Mucosa of descending colon (tissue), 3 donors: ENCODE results near the gene LIPE. TPM values are rescaled to one million over a fixed set of nuclear protein-coding genes. Genes with fewer than 3 reads are reported as not detected.

ENCODE experiments used
- ATAC-seq: fragments of 200-7000 bp; cut with Tn5 transposase; one replicate; pipeline ENCODE4 v1.9.1; 2020; ENCODE audit warnings: mild to moderate bottlenecking, moderate library complexity
- DNase-seq, 3 donors: peaks; one replicate each; pipeline ENCODE4 v3.0.0-alpha.2; 2020
- H3K36me3 ChIP-seq: fragments of 200-600 bp; one replicate; pipeline ENCODE4 v1.8.0; 2021; ENCODE audit warnings: low read depth, mild to moderate bottlenecking
- H3K4me1 ChIP-seq: fragments of 200-600 bp; one replicate; pipeline ENCODE4 v1.8.0; 2021; ENCODE audit warnings: low read depth, mild to moderate bottlenecking
- H3K4me3 ChIP-seq: fragments of 200-600 bp; one replicate; pipeline ENCODE4 v1.8.0; 2021; ENCODE audit warnings: mild to moderate bottlenecking
- H3K9me3 ChIP-seq: fragments of 200-600 bp; one replicate; pipeline ENCODE4 v1.8.0; 2021; ENCODE audit warnings: mild to moderate bottlenecking
- intact Hi-C, 2 donors: fragments of 100-400 bp; cut with DNase I in 1 of 2; cut with micrococcal nuclease in 1 of 2; formaldehyde crosslinking; loops; one replicate each; pipeline versions ENCODE4 v1.11.0 to v1.11.1; 2022; cut with DNase I, micrococcal nuclease
- total RNA-seq, 3 donors: library from RNA; stranded (reverse); fragmentation: NEBNext Ultra II Directional in 2 of 3; extraction: Animal tissue kit (Norgen Biotek cat#: 25700) in 2 of 3; gene quantifications; one replicate each; pipeline versions ENCODE4 v1.2.1 to v1.2.4, GENCODE V29; 2021 to 2023
- TF ChIP-seq, protein P1 (sequence below): fragments of 200-600 bp; IDR thresholded peaks from one replicate; pipeline ENCODE4 v1.8.0; 2022; ENCODE audit warnings: antibody characterized with exemption, mild to moderate bottlenecking
- donor health status: DM: no; HTN: no; CAD: no; lungs with moderate emphysema.
- donor health status: DM: no; HTN: no; CAD: no.
- donor health status: DM: no; HTN: yes; CAD: no.

Gene LIPE
- total RNA-seq, 3 donors from 2014 or later: 7.9 to 11.7 (median 10.0) TPM

DNA sequence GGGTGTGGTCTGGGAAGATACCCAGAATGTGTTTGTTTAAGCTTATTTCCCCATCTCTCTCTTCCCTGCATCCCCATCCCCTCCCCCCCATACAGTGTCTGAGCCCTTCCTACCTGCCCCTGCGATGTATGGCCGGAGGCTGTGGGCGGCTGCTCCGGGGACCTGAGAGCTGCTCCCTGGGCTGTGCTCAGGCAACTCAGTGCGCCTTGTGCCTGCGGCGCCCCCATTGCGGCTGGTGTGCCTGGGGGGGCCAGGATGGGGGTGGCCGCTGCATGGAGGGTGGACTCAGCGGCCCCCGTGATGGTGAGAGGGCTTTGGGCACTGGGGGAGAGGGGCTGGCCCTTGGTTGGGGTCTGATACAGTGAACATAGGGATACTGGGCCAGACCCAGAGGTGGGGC is 58.8 kb downstream of the LIPE start:
- Histone ChIP-seq H3K4me3 (no peak overlapping the region), H3K4me1 (no peaks in the 10 kb centered on the region), H3K9me3 (no peaks in the 10 kb centered on the region), H3K36me3 (no peaks in the 10 kb centered on the region)
- intact Hi-C loops: no loop called here
- ATAC-seq (no peak), DNase-seq (no peak)
- TF ChIP-seq, protein P1, sequence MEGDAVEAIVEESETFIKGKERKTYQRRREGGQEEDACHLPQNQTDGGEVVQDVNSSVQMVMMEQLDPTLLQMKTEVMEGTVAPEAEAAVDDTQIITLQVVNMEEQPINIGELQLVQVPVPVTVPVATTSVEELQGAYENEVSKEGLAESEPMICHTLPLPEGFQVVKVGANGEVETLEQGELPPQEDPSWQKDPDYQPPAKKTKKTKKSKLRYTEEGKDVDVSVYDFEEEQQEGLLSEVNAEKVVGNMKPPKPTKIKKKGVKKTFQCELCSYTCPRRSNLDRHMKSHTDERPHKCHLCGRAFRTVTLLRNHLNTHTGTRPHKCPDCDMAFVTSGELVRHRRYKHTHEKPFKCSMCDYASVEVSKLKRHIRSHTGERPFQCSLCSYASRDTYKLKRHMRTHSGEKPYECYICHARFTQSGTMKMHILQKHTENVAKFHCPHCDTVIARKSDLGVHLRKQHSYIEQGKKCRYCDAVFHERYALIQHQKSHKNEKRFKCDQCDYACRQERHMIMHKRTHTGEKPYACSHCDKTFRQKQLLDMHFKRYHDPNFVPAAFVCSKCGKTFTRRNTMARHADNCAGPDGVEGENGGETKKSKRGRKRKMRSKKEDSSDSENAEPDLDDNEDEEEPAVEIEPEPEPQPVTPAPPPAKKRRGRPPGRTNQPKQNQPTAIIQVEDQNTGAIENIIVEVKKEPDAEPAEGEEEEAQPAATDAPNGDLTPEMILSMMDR: no peak

DNA sequence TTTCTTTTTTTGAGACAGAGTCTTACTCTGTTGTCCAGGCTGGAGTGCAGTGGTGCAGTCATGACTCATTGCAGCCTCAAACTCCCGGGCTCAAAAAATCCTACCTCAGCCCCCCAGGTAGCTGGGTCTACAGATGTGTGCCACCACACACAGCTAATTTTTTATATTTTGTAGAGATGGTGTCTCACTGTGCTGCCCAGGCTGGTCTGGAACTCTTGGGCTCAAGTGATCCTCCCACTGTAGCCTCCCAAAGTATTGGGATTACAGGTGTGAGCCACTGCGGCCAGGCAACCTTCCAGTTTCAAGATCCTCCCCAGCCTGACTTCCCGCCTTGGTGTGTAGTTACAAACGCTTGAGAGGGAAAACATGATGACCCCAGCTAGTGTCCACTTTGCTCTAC is 59.3 kb downstream of the LIPE start:
- H3K36me3 ChIP-seq: no peaks in the 10 kb centered on the region
- no peak overlapping the region for H3K4me3 ChIP-seq
- DNase-seq (no peak), ATAC-seq (no peak)
- intact Hi-C loops: no loop called here
- H3K9me3 ChIP-seq: no peaks in the 10 kb centered on the region
- TF ChIP-seq, protein P1: no peak
- H3K4me1 ChIP-seq: no peaks in the 10 kb centered on the region

DNA sequence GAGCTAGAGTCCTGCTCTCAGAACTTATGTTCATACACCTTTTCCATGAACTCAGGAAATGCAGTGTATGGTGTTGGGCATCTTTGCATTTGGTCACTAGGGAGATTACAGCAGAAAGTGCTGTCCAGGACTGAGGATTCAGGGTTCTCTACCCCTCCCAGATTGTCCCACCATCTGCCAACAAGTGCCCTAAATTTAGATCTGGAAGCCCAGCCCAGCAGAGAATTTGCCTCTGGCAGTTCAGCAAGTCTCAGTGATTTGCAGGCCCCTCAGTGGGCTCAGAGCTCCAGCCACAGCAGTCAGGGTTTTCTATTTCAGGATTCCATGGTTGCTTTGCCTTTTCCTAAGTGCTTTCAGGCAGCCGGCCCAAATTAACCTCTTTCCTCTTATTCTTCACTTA is 60.5 kb downstream of the LIPE start:
- ATAC-seq (no peak), DNase-seq (no peak)
- Histone ChIP-seq H3K4me1 (no peaks in the 10 kb centered on the region), H3K9me3 (no peaks in the 10 kb centered on the region), H3K36me3 (no peaks in the 10 kb centered on the region), H3K4me3 (no peak overlapping the region)
- TF ChIP-seq, protein P1: no peak
- intact Hi-C loops: no loop called here

DNA sequence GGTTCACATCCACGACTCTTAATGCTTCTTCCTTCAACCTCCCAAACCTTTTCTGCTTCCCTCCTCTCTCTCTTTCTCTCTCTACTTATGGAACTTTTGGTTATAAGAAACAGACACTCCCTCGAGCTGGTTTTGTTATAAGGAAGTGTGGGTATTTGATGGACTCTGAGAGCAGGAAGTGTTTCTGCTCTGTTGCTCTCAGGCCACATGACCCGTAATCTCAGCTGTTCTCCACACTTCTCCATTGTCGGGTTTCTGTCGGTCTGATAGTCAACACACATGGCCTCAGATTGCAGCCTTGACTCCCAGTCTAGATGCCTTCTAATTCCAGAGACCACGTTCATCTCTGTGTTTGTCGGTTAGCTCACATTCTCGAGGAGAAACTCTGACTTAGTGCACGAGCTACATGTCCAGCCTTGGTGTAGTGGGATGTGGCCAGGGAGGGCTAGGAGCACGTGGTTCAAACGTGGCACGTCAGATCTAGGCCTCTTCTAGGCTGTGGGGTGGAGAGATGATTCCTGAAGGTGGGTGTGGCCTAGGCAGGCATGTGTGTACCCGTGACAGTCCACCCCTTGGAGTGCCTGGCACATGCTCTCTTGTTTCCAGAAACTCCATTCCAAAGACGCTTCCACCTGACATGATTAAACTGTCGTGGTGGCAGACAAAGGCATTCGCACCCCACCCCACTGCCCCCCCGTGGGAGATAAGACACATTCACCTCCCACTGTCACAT is 63.4 kb downstream of the LIPE start:
- H3K36me3 ChIP-seq: no peaks in the 10 kb centered on the region
- DNase-seq (no peak), ATAC-seq (peak; percentile 53)
- intact Hi-C loops: no loop called here
- H3K4me3 ChIP-seq: no peak overlapping the region
- H3K9me3 ChIP-seq: no peaks in the 10 kb centered on the region
- no peaks in the 10 kb centered on the region for H3K4me1 ChIP-seq
- TF ChIP-seq, protein P1: no peak

DNA sequence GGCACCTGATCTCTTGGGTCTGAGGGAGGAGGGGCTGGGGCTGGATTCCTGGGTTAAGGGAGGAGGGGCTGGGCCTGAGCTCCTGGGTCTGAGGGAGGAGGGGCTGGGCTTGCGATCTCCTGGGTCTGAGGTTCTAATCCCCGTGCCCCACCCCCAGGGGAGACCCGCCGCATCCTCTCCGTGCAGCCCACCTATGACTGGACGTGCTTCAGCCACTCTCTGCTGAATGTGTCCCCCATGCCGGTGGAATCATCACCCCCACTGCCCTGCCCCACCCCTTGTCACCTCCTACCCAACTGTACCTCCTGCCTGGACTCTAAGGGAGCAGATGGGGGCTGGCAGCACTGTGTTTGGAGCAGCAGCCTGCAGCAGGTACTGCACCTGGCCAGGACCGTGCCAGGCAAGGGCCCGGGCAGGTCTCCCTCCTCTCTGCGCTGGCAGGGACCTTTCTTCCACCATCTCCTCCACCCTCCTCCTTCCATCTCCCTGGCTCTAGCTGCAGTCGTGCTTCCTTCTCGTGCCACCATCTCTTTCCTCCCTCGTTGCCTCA is 64.2 kb downstream of the LIPE start:
- TF ChIP-seq, protein P1: no peak
- Histone ChIP-seq H3K4me3 (no peak overlapping the region), H3K9me3 (no peaks in the 10 kb centered on the region), H3K4me1 (no peaks in the 10 kb centered on the region), H3K36me3 (no peaks in the 10 kb centered on the region)
- ATAC-seq (no peak), DNase-seq (no peak)
- intact Hi-C loops: no loop called here
